IPS-18c (cell line): ENCODE data around the gene RPP14.
"Not testable (repeated sequence)": the region's sequence is repeated elsewhere in the genome, so short reads cannot be mapped to it uniquely, and the experiment has no call there.

Experiments
- H3K4me3 ChIP-seq: 2 replicates; pipeline ENCODE4 v1.7.0; 2013; ENCODE audit warnings: low read depth, mild to moderate bottlenecking, low read length, moderate library complexity; ENCODE audit not compliant: insufficient read depth
- H3K9me3 ChIP-seq: one replicate; pipeline ENCODE4 v1.6.1; 2013; ENCODE audit warnings: mild to moderate bottlenecking, low read length, moderate library complexity; ENCODE audit not compliant: control insufficient read depth, insufficient read depth

RPP14 gene

GRCh38 chr3:58288011-58288728 is 17.9 kb upstream of the RPP14 start:
- H3K4me3 ChIP-seq = no peak overlapping the region
- peaks cover 4% of the 10 kb centered on the region for H3K9me3 ChIP-seq

- H3K9me3 ChIP-seq = not testable (repeated sequence)
Observed at GRCh38 chr3:58288964-58289613, 17.0 kb upstream of the RPP14 start.

GRCh38 chr3:58290446-58290845 is 15.6 kb upstream of the RPP14 start:
- H3K4me3 ChIP-seq = not testable (repeated sequence)

More at GRCh38 chr3:58288964-58289613, 17.0 kb upstream of the RPP14 start:
- H3K4me3 ChIP-seq = not testable (repeated sequence)

GRCh38 chr3:58291671-58292338 is 14.2 kb upstream of the RPP14 start:
- H3K4me3 ChIP-seq = no peak overlapping the region
- peaks cover 4% of the 10 kb centered on the region for H3K9me3 ChIP-seq

More at GRCh38 chr3:58290446-58290845, 15.6 kb upstream of the RPP14 start:
- H3K9me3 ChIP-seq = not testable (repeated sequence)

- Histone ChIP-seq H3K9me3 (peaks cover 4% of the 10 kb centered on the region), H3K4me3 (no peak overlapping the region)
Observed at GRCh38 chr3:58292866-58293265, 13.2 kb upstream of the RPP14 start.

GRCh38 chr3:58293516-58293915 is 12.5 kb upstream of the RPP14 start:
- Histone ChIP-seq H3K4me3 (no peak overlapping the region), H3K9me3 (peaks cover 4% of the 10 kb centered on the region)

- peaks cover 6% of the 10 kb centered on the region for H3K9me3 ChIP-seq
- H3K4me3 ChIP-seq = no peak overlapping the region
Observed at GRCh38 chr3:58296269-58296668, 9.8 kb upstream of the RPP14 start.

- Histone ChIP-seq H3K4me3 (no peak overlapping the region), H3K9me3 (peaks cover 6% of the 10 kb centered on the region)
Observed at GRCh38 chr3:58296843-58297242, 9.2 kb upstream of the RPP14 start.

- no peak overlapping the region for H3K4me3 ChIP-seq
- H3K9me3 ChIP-seq = peaks cover 2% of the 10 kb centered on the region
Observed at GRCh38 chr3:58298190-58298589, 7.9 kb upstream of the RPP14 start.

GRCh38 chr3:58299075-58299474 is 7.0 kb upstream of the RPP14 start:
- H3K9me3 ChIP-seq = peaks cover 2% of the 10 kb centered on the region
- H3K4me3 ChIP-seq = no peak overlapping the region

- H3K9me3 ChIP-seq = peaks cover 2% of the 10 kb centered on the region
- no peak overlapping the region for H3K4me3 ChIP-seq
Observed at GRCh38 chr3:58299839-58300516, 6.1 kb upstream of the RPP14 start.

- no peaks in the 10 kb centered on the region for H3K9me3 ChIP-seq
Observed at GRCh38 chr3:58307639-58308215, 1.7 kb downstream of the RPP14 start.

GRCh38 chr3:58308728-58309127 is 2.7 kb downstream of the RPP14 start:
- H3K4me3 ChIP-seq = no peak overlapping the region

More at GRCh38 chr3:58307639-58308215, 1.7 kb downstream of the RPP14 start:
- H3K4me3 ChIP-seq = peak overlapping the region; percentile 98

GRCh38 chr3:58317811-58318210 is 11.8 kb downstream of the RPP14 start:
- Histone ChIP-seq H3K9me3 (no peaks in the 10 kb centered on the region), H3K4me3 (no peak overlapping the region)

More at GRCh38 chr3:58308728-58309127, 2.7 kb downstream of the RPP14 start:
- H3K9me3 ChIP-seq = no peaks in the 10 kb centered on the region

- no peak overlapping the region for H3K4me3 ChIP-seq
- no peaks in the 10 kb centered on the region for H3K9me3 ChIP-seq
Observed at GRCh38 chr3:58321791-58322190, 15.7 kb downstream of the RPP14 start.

- Histone ChIP-seq H3K4me3 (no peak overlapping the region), H3K9me3 (no peaks in the 10 kb centered on the region)
Observed at GRCh38 chr3:58322793-58323192, 16.7 kb downstream of the RPP14 start.
